ENCODE data around the gene DHX9. TPM values are rescaled to one million over a fixed set of nuclear protein-coding genes. Genes with fewer than 3 reads are reported as not detected.

DHX9 gene
- 10 to 100 TPM; 38.4 to 67.9 TPM for total RNA-seq

DNA sequence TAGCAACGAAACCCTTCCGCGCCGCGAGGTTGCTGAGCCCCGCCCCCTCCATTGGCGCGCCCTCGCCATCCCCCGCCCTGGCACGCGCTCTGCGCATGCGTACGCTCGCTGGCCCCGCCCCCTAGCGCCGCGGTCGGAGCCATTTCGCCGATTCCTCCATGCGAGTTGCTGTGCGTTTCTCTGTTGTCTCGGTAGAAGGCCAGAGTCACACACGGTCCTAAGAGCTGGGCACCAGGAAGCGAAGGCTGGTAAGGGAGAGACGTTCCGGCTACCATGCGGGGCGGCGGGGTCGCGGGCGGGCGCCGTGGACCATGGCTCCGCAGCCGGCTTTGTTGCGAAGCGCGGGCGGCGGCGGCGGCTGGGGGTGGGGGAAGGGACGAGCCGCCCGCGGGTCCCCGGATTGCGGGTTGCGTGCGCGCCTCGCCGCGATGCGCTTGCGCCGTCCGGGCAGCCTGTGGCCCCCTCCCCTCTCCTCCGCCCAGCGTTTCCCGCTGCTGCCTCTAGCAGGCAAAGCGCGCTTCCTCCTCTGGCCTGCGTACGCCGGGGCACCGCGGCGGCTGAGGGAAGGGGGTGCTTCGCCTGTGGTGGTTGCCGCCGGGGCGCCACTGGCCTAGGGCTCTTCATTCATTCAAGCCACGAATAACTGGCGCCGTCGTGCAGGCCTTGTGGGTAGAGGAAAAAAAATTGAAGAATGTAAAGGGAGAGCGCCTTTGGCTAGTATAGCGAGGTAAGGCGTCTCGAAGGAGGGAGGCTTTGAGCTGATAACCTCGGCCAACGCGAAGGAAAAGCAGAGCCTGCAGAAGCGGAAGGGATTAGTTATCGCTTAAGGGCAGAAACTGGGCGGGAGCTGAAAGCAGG lies at the start of gene DHX9:
TSS of gene DHX9 (plus strand) at position 139 of the 858 bp plus-strand sequence. CDS start 3,220 bp downstream, outside the sequence.
- H3K4me3 ChIP-seq, result peak within 1 kb of the TSS; percentile 76 to 82
- 0% methylated on average over 30 to 72 of the region's 92 CpGs for WGBS, 2 donors
- peak; percentile 84 to 92 (median 89) for TF ChIP-seq POLR2A (IDR thresholded peaks at IDR 0.05)
- TF ChIP-seq, protein P1, sequence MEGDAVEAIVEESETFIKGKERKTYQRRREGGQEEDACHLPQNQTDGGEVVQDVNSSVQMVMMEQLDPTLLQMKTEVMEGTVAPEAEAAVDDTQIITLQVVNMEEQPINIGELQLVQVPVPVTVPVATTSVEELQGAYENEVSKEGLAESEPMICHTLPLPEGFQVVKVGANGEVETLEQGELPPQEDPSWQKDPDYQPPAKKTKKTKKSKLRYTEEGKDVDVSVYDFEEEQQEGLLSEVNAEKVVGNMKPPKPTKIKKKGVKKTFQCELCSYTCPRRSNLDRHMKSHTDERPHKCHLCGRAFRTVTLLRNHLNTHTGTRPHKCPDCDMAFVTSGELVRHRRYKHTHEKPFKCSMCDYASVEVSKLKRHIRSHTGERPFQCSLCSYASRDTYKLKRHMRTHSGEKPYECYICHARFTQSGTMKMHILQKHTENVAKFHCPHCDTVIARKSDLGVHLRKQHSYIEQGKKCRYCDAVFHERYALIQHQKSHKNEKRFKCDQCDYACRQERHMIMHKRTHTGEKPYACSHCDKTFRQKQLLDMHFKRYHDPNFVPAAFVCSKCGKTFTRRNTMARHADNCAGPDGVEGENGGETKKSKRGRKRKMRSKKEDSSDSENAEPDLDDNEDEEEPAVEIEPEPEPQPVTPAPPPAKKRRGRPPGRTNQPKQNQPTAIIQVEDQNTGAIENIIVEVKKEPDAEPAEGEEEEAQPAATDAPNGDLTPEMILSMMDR (IDR thresholded peaks at IDR 0.05), result peak in 4 of 7 experiments; percentile 18 to 39 (median 35)

DNA sequence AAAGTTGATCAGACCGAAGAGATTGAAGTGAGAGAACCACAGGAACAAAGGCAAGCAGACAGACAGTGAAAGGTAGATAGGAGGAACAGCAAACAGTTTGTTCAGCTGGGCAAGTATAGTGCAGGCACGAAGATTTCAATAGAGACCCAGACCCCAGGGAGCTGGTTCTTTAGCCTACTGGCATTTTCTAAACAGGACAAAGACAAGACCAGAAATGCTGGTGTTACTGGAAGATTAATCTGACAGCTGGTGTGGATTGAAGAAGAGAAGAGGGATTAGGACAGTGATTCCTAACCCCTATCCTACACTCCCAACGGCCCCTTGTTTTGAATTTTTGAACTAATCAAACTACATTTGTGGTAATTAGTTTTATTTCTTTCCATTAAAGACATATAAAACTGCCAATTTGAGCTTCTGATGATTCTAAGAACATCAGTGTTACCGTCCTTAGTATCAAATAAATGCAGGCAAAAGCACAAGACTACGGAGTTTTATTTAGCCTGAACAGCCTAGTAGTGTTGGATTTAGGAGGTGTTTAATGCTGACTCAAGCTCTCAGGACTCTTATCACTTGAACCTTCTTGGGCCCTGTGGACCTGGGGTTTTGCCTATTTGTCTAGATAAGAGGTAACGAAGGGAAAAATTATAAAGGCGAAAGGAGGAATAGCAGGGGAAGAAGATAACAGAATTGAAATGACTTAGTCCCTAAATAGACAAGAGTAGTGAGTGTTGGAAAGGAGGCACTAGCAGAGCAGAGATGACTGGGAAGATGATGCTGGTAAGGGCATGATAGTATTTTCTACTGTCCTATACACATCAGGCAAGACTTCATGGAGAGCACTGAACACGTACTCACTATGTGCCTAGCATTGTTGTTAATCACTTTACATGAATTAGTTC lies 47.6 kb upstream of the DHX9 start:
- Histone ChIP-seq H3K27me3 (no peaks in the 10 kb centered on the region), H3K4me1 (peaks cover 14% of the 10 kb centered on the region), H3K4me3 (no peak overlapping the region), H3K36me3 (replicated peaks in 1 of 2; ENCODE audit: insufficient read depth in 1 of 2, low read depth in 2 of 2) (no peaks in the 10 kb centered on the region), H3K9me3 (no peaks in the 10 kb centered on the region), H3K27ac (no peak overlapping the region)
- ATAC-seq (no peak), DNase-seq (no peak)
- 72 to 74% methylated on average over 8 of the region's 8 CpGs for WGBS, 2 donors
- TF ChIP-seq, protein P1 (IDR thresholded peaks at IDR 0.05), result no peak
- TF ChIP-seq POLR2A (IDR thresholded peaks at IDR 0.05), result no peak
- intact Hi-C loops (cut with DNase I), result no loop called here

More for the DNA sequence above, at the start of gene DHX9:
- DNase-seq (peak; percentile 95 to 98 (median 96)), ATAC-seq (peak; percentile 94)
- Histone ChIP-seq H3K36me3 (replicated peaks in 1 of 2; ENCODE audit: insufficient read depth in 1 of 2, low read depth in 2 of 2) (no peaks in the 10 kb centered on the region), H3K9me3 (no peaks in the 10 kb centered on the region), H3K4me1 (peaks cover 33% of the 10 kb centered on the region), H3K27ac (peak within 1 kb of the TSS; percentile 94 to 97 (median 94)), H3K27me3 (peaks cover 0 to 3% of the 10 kb centered on the region in 2 donors)
- intact Hi-C loops (cut with DNase I), result no loop called here

DNA sequence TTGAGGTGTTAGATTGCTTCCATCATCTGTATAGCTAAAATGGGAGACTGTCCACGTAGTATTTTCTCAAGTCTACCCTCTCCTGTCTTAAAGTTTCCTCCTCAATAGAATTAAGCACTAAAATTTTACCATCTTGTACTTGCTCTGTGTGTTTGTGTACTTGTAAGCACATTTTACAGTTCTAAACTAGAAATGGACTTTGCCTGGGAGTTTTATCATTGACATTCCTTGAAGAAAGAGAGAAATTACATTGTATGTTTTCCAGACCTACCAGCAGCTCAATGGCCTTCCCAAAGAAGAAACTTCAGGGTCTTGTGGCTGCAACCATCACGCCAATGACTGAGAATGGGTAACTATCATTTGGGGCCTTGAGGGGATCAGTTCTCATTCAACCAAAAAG lies 45.1 kb upstream of the DHX9 start:
- WGBS, 2 donors, result 89 to 91% methylated on average over 2 of the region's 2 CpGs
- intact Hi-C loops (cut with DNase I), result no loop called here
- peaks cover 9% of the 10 kb centered on the region for H3K4me1 ChIP-seq
- no peaks in the 10 kb centered on the region for H3K27me3 ChIP-seq
- peak overlapping the region in 1 of 4 donors; percentile 64 for H3K27ac ChIP-seq
- ATAC-seq, result no peak
- H3K9me3 ChIP-seq, result no peaks in the 10 kb centered on the region
- no peak for DNase-seq
- no peak overlapping the region for H3K4me3 ChIP-seq
- TF ChIP-seq, protein P1 (IDR thresholded peaks at IDR 0.05), result no peak
- TF ChIP-seq POLR2A (IDR thresholded peaks at IDR 0.05), result no peak
- H3K36me3 ChIP-seq (replicated peaks in 1 of 2; ENCODE audit: insufficient read depth in 1 of 2, low read depth in 2 of 2), result no peaks in the 10 kb centered on the region

DNA sequence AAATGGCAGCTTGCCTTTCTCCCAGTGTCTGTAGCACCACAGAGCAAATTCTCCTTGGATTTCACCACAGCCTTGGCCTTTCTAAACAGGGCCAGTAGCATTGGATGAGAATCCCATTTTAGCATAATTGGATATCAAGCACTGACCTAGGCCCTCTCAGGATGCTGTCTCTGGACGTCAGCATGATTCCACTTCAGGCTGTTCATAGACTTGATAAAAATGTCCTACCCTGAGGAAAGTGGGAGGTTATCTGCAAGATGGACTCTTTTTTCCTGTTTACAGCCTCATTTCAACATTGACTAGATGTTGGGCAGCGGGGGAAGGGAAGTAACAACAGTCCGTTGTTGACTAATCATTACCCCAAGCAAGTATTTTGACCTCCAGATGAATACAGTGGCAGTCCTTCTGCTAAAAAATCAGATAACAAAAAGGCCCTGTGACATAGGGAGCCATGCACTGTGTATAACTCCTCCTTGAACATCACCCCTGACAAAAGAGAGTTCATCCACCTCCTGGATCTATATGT lies 44.4 kb upstream of the DHX9 start:
- H3K9me3 ChIP-seq, result no peaks in the 10 kb centered on the region
- H3K36me3 ChIP-seq (replicated peaks in 1 of 2; ENCODE audit: insufficient read depth in 1 of 2, low read depth in 2 of 2), result no peaks in the 10 kb centered on the region
- H3K27me3 ChIP-seq, result no peaks in the 10 kb centered on the region
- TF ChIP-seq, protein P1 (IDR thresholded peaks at IDR 0.05), result no peak
- no peak for TF ChIP-seq POLR2A (IDR thresholded peaks at IDR 0.05)
- no peak for ATAC-seq
- peaks cover 7% of the 10 kb centered on the region for H3K4me1 ChIP-seq
- 62 to 67% methylated on average over 3 of the region's 3 CpGs for WGBS, 2 donors
- no peak overlapping the region for H3K4me3 ChIP-seq
- peak overlapping the region in 1 of 4 donors; percentile 64 for H3K27ac ChIP-seq
- intact Hi-C loops (cut with DNase I), result no loop called here
- no peak for DNase-seq

Measured in body of pancreas (tissue), 4 donors.